SK-N-MC (cell line): ENCODE results near the gene MRC1.

Experiments
- DNase-seq: peaks from one replicate; pipeline ENCODE4 v3.0.0-alpha.2; 2011; ENCODE audit warnings: low read depth, low spot score
- H3K27ac ChIP-seq: fragments of 200-600 bp; sonication (generic); 2 replicates; pipeline ENCODE4 v1.5.1; 2016; ENCODE audit warnings: mixed run types
- H3K36me3 ChIP-seq: fragments of 200-600 bp; sonication (generic); 2 replicates; pipeline ENCODE4 v1.6.1; 2017; ENCODE audit warnings: antibody characterized with exemption, low read length, mixed read lengths; ENCODE audit not compliant: insufficient read depth
- H3K4me3 ChIP-seq: fragments of 200-600 bp; sonication (generic); 2 replicates; pipeline ENCODE4 v1.5.1; 2016
- H3K9ac ChIP-seq: fragments of 200-600 bp; sonication (generic); 2 replicates; pipeline ENCODE4 v1.8.0; 2017; ENCODE audit warnings: mixed run types, mixed read lengths; ENCODE audit not compliant: insufficient read length
- H3K9me3 ChIP-seq: fragments of 200-600 bp; sonication (generic); 2 replicates; pipeline ENCODE4 v1.6.1; 2017; ENCODE audit warnings: low read depth, mild to moderate bottlenecking, antibody characterized with exemption, low read length, moderate library complexity, mixed read lengths
- EZH2 ChIP-seq: fragments of 200-600 bp; sonication (generic); IDR thresholded peaks from one replicate; pipeline ENCODE4 v1.6.1; 2017; ENCODE audit warnings: antibody characterized with exemption
- FOXP2 ChIP-seq: optimal IDR thresholded peaks from 2 replicates; pipeline ENCODE3; 2011; ENCODE audit warnings: mild to moderate bottlenecking, moderate library complexity; ENCODE audit not compliant: insufficient read depth; ENCODE audit errors: extremely low read length, control extremely low read depth
- POLR2AphosphoS5 ChIP-seq: IDR thresholded peaks from 2 replicates; pipeline ENCODE4 v1.6.1; 2012; ENCODE audit warnings: mild to moderate bottlenecking, low read depth, low read length, borderline replicate concordance

MRC1 gene

GRCh38 chr10:17910125-17910789 is 101.1 kb downstream of the MRC1 start:
- Histone ChIP-seq H3K9ac (no peak overlapping the region), H3K9me3 (no peaks in the 10 kb centered on the region), H3K27ac (no peak overlapping the region), H3K36me3 (no peaks in the 10 kb centered on the region), H3K4me3 (no peak overlapping the region)
- TF ChIP-seq EZH2: no peak
- no peak for TF ChIP-seq POLR2AphosphoS5
- no peak for TF ChIP-seq FOXP2
- no peak for DNase-seq

GRCh38 chr10:17912754-17913153 is 103.6 kb downstream of the MRC1 start:
- H3K9me3 ChIP-seq: no peaks in the 10 kb centered on the region
- no peak for DNase-seq
- H3K36me3 ChIP-seq: no peaks in the 10 kb centered on the region
- no peak overlapping the region for H3K27ac ChIP-seq
- TF ChIP-seq EZH2: no peak
- no peak for TF ChIP-seq POLR2AphosphoS5
- H3K9ac ChIP-seq: no peak overlapping the region
- no peak overlapping the region for H3K4me3 ChIP-seq

GRCh38 chr10:17913604-17914003 is 104.5 kb downstream of the MRC1 start:
- H3K4me3 ChIP-seq: no peak overlapping the region
- TF ChIP-seq FOXP2 (no peak), POLR2AphosphoS5 (no peak), EZH2 (no peak)
- H3K36me3 ChIP-seq: no peaks in the 10 kb centered on the region
- no peak overlapping the region for H3K27ac ChIP-seq
- no peak for DNase-seq
- H3K9me3 ChIP-seq: no peaks in the 10 kb centered on the region
- H3K9ac ChIP-seq: no peak overlapping the region

- no peak for TF ChIP-seq FOXP2
- TF ChIP-seq POLR2AphosphoS5: no peak
- TF ChIP-seq EZH2: no peak
These were observed 105.3 kb downstream of the MRC1 start for GRCh38 chr10:17914169-17915045.

GRCh38 chr10:17915181-17915580 is 106.0 kb downstream of the MRC1 start:
- Histone ChIP-seq H3K36me3 (no peaks in the 10 kb centered on the region), H3K9me3 (no peaks in the 10 kb centered on the region), H3K9ac (no peak overlapping the region), H3K27ac (no peak overlapping the region), H3K4me3 (no peak overlapping the region)
- DNase-seq: no peak
- no peak for TF ChIP-seq EZH2

More at GRCh38 chr10:17914169-17915045, 105.3 kb downstream of the MRC1 start:
- DNase-seq: no peak
- no peak overlapping the region for H3K4me3 ChIP-seq
- H3K9ac ChIP-seq: no peak overlapping the region
- H3K9me3 ChIP-seq: no peaks in the 10 kb centered on the region
- H3K36me3 ChIP-seq: no peaks in the 10 kb centered on the region
- no peak overlapping the region for H3K27ac ChIP-seq

GRCh38 chr10:17918187-17918903 is 109.2 kb downstream of the MRC1 start:
- no peak overlapping the region for H3K9ac ChIP-seq
- no peak for DNase-seq
- H3K9me3 ChIP-seq: no peaks in the 10 kb centered on the region
- H3K27ac ChIP-seq: no peak overlapping the region
- H3K36me3 ChIP-seq: no peaks in the 10 kb centered on the region
- TF ChIP-seq POLR2AphosphoS5 (no peak), EZH2 (no peak), FOXP2 (no peak)
- H3K4me3 ChIP-seq: no peak overlapping the region

- TF ChIP-seq EZH2: no peak
- TF ChIP-seq POLR2AphosphoS5: no peak
- TF ChIP-seq FOXP2: no peak
- H3K9ac ChIP-seq: no peak overlapping the region
- H3K27ac ChIP-seq: no peak overlapping the region
- H3K9me3 ChIP-seq: no peaks in the 10 kb centered on the region
- H3K4me3 ChIP-seq: no peak overlapping the region
- no peaks in the 10 kb centered on the region for H3K36me3 ChIP-seq
- no peak for DNase-seq
These were observed 112.2 kb downstream of the MRC1 start for GRCh38 chr10:17921378-17921777.

GRCh38 chr10:17923728-17924127 is 114.6 kb downstream of the MRC1 start:
- H3K4me3 ChIP-seq: no peak overlapping the region
- TF ChIP-seq EZH2: no peak
- TF ChIP-seq FOXP2: no peak
- no peak for TF ChIP-seq POLR2AphosphoS5
- no peaks in the 10 kb centered on the region for H3K36me3 ChIP-seq
- no peak overlapping the region for H3K27ac ChIP-seq
- H3K9me3 ChIP-seq: no peaks in the 10 kb centered on the region
- no peak overlapping the region for H3K9ac ChIP-seq
- DNase-seq: no peak
